HepG2 (cell line): ENCODE data around the gene SAPCD1. TPM values are rescaled to one million over a fixed set of nuclear protein-coding genes. Genes with fewer than 3 reads are reported as not detected.
A peak's percentile ranks its signal among the peaks of the same experiment; 100 is the strongest.

Experiments
- ATF7 ChIP-seq, 2 experiments: fragments of 450-650 bp in 1 of 2; sonication (generic) in 1 of 2; formaldehyde crosslinking in 1 of 2; IDR thresholded peaks; 2 replicates each; pipeline versions ENCODE4 v1.4.0 to v1.6.1; 2016 to 2020; ENCODE audit warnings: antibody characterized with exemption in 1 of 2, mild to moderate bottlenecking in 1 of 2, missing genetic modification reagents in 1 of 2
- CERS6 ChIP-seq: sonication (generic); formaldehyde crosslinking; IDR thresholded peaks from 2 replicates; pipeline ENCODE4 v1.5.0; 2020; ENCODE audit warnings: missing genetic modification reagents
- GTF2F1 ChIP-seq: fragments of 150-350 bp; IDR thresholded peaks from 2 replicates; pipeline ENCODE4 v1.6.1; 2014; ENCODE audit warnings: low read length
- GZF1 ChIP-seq: sonication (generic); formaldehyde crosslinking; IDR thresholded peaks from 2 replicates; pipeline ENCODE4 v1.5.1; 2020; ENCODE audit warnings: mild to moderate bottlenecking, missing genetic modification reagents
- HNRNPH1 ChIP-seq: fragments of 200-400 bp; formaldehyde crosslinking; optimal IDR thresholded peaks from 2 replicates; pipeline ENCODE3; 2017; ENCODE audit warnings: mild to moderate bottlenecking, low read depth, low read length
- KAT7 ChIP-seq: IDR thresholded peaks from 2 replicates; pipeline ENCODE4 v1.6.1; 2018; ENCODE audit warnings: borderline replicate concordance, missing compliant biosample characterization
- MATR3 ChIP-seq: sonication (generic); formaldehyde crosslinking; IDR thresholded peaks from 2 replicates; pipeline ENCODE4 v1.4.0; 2020; ENCODE audit warnings: missing genetic modification reagents
- MTA1 ChIP-seq: sonication (generic); formaldehyde crosslinking; IDR thresholded peaks from 2 replicates; pipeline ENCODE4 v1.4.0; 2020; ENCODE audit warnings: missing genetic modification reagents, mild to moderate bottlenecking, borderline replicate concordance
- MXD1 ChIP-seq: sonication (generic); formaldehyde crosslinking; IDR thresholded peaks from 2 replicates; pipeline ENCODE4 v1.4.0; 2020; ENCODE audit warnings: mild to moderate bottlenecking, missing genetic modification reagents
- NFIB ChIP-seq: sonication (generic); formaldehyde crosslinking; IDR thresholded peaks from 2 replicates; pipeline ENCODE4 v1.9.0; 2021; ENCODE audit warnings: missing genetic modification reagents, mild to moderate bottlenecking, borderline replicate concordance
- PHF8 ChIP-seq: sonication (generic); formaldehyde crosslinking; IDR thresholded peaks from 2 replicates; pipeline ENCODE4 v1.5.0; 2020; ENCODE audit warnings: missing genetic modification reagents
- THRA ChIP-seq: sonication (generic); formaldehyde crosslinking; IDR thresholded peaks from 2 replicates; pipeline ENCODE4 v1.4.0; 2020; ENCODE audit warnings: missing genetic modification reagents, borderline replicate concordance
- ZC3H4 ChIP-seq: sonication (generic); formaldehyde crosslinking; IDR thresholded peaks from 2 replicates; pipeline ENCODE4 v1.4.0; 2020; ENCODE audit warnings: missing genetic modification reagents, borderline replicate concordance
- ZMAT5 ChIP-seq: sonication (generic); formaldehyde crosslinking; IDR thresholded peaks from 2 replicates; pipeline ENCODE4 v1.5.0; 2020; ENCODE audit warnings: mild to moderate bottlenecking, low read depth, missing genetic modification reagents, borderline replicate concordance
- ZNF574 ChIP-seq: sonication (generic); formaldehyde crosslinking; IDR thresholded peaks from 2 replicates; pipeline ENCODE4 v1.4.0; 2020; ENCODE audit warnings: missing genetic modification reagents
- ZNF580 ChIP-seq: IDR thresholded peaks from 2 replicates; pipeline ENCODE4 v1.6.1; 2016; ENCODE audit warnings: low read depth, borderline replicate concordance
- ZNF597 ChIP-seq: sonication (generic); formaldehyde crosslinking; IDR thresholded peaks from 2 replicates; pipeline ENCODE4 v1.5.0; 2020; ENCODE audit warnings: missing genetic modification reagents
- ZNF703 ChIP-seq: sonication (generic); formaldehyde crosslinking; IDR thresholded peaks from 2 replicates; pipeline ENCODE4 v1.5.1; 2020; ENCODE audit warnings: missing genetic modification reagents, mild to moderate bottlenecking, moderate library complexity, borderline replicate concordance
- ZNF713 ChIP-seq: sonication (generic); formaldehyde crosslinking; IDR thresholded peaks from 2 replicates; pipeline ENCODE4 v1.4.0; 2020; ENCODE audit warnings: mild to moderate bottlenecking, missing genetic modification reagents
- ZNF737 ChIP-seq: sonication (generic); formaldehyde crosslinking; IDR thresholded peaks from 2 replicates; pipeline ENCODE4 v1.5.0; 2020; ENCODE audit warnings: missing genetic modification reagents, mild to moderate bottlenecking, borderline replicate concordance
- ZNF839 ChIP-seq: sonication (generic); formaldehyde crosslinking; IDR thresholded peaks from 2 replicates; pipeline ENCODE4 v1.4.0; 2020; ENCODE audit warnings: missing genetic modification reagents, mild to moderate bottlenecking, borderline replicate concordance
- polyA plus RNA-seq, 8 experiments: library from polyadenylated mRNA; depleted of rRNA in 3 of 8; stranded (reverse) in 7 of 8; unstranded in 1 of 8; fragments of >200 nt; fragmentation: Illumina TruSeq in 4 of 8; extraction: Trizol in 4 of 8; gene quantifications; 2 replicates each; pipeline versions ENCODE4 v1.2.1 to v1.2.3, GENCODE V29; 2011 to 2016; ENCODE audit warnings: low read depth in 4 of 8, missing spikeins in 1 of 8, mixed read lengths in 1 of 8; ENCODE audit not compliant: insufficient read depth in 1 of 8
- total RNA-seq, 5 experiments: library from RNA; depleted of rRNA; stranded (reverse); fragments of >200 nt; fragmentation: Illumina TruSeq; extraction: Trizol; gene quantifications; 2 replicates each; pipeline ENCODE4 v1.2.3, GENCODE V29; 2016; ENCODE audit warnings: low read depth in 1 of 5

The SAPCD1 gene
- total and polyA plus RNA-seq, 2 of the 13 experiments (the other 11 are each of a cell fraction or from before 2014, with no cell fraction given), result 2.5 to 3.9 TPM

- TF ChIP-seq ZC3H4 (CRISPR knock-in tag), result peak; percentile 44; the same call in 1 of the 2 replicates
- peak; percentile 90 for TF ChIP-seq ZNF574 (CRISPR knock-in tag)
- TF ChIP-seq ZNF703, result no peak
- TF ChIP-seq THRA (CRISPR knock-in tag), result peak; percentile 71; the same call in 1 of the 2 replicates
- no peak for TF ChIP-seq GTF2F1
- TF ChIP-seq NFIB, result 0 out of 2 replicates have a peak, but pooled peaks have one; percentile 34
- no peak for TF ChIP-seq ZNF737 (CRISPR knock-in tag)
- TF ChIP-seq ATF7 (IDR thresholded peaks at IDR 0.05), result no peak
- peak; percentile 83 for TF ChIP-seq ATF7 (CRISPR knock-in tag; IDR thresholded peaks at IDR 0.05)
- peak; percentile 98 for TF ChIP-seq PHF8
- TF ChIP-seq GZF1, result peak; percentile 82
- TF ChIP-seq ZNF597 (CRISPR knock-in tag), result no peak
- peak; percentile 95; the same call in 1 of the 2 replicates for TF ChIP-seq KAT7
- no peak for TF ChIP-seq ZMAT5 (CRISPR knock-in tag)
- TF ChIP-seq ZNF839 (CRISPR knock-in tag), result peak; percentile 61; the same call in 1 of the 2 replicates
- TF ChIP-seq HNRNPH1, result no peak
- no peak for TF ChIP-seq CERS6
- TF ChIP-seq MATR3 (CRISPR knock-in tag), result no peak
- TF ChIP-seq ZNF580 (CRISPR knock-in tag), result peak; percentile 84
- peak; percentile 88; the same call in 1 of the 2 replicates for TF ChIP-seq MXD1 (CRISPR knock-in tag)
- TF ChIP-seq MTA1 (CRISPR knock-in tag), result peak; percentile 97
- TF ChIP-seq ZNF713 (CRISPR knock-in tag), result no peak
Observed at GRCh38 chr6:31806470-31807272, 44.2 kb downstream of the SAPCD1 start, which contains the start of gene LSM2 (continued).
